Measurements from ENCODE around the gene SNX7.

DNA sequence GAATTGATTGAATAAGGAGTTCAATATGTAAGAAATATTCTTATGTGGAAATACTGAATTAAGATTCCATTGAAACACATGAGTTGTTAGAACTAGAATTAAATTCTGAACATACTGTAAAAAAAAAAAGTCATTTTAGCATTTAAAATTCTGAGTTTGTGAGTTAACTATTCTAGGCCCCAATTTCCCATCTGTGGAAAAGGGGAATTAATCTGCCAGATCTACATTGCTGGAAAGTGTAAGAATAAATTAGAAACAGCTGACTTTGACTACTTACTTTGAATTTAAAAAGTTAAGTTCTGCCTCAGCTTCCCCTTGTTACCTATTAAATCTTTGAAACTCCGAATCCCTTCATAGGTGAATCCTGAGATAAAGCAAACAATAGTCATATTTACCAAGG is 103.0 kb downstream of the SNX7 start:
- TF ChIP-seq, protein P1, sequence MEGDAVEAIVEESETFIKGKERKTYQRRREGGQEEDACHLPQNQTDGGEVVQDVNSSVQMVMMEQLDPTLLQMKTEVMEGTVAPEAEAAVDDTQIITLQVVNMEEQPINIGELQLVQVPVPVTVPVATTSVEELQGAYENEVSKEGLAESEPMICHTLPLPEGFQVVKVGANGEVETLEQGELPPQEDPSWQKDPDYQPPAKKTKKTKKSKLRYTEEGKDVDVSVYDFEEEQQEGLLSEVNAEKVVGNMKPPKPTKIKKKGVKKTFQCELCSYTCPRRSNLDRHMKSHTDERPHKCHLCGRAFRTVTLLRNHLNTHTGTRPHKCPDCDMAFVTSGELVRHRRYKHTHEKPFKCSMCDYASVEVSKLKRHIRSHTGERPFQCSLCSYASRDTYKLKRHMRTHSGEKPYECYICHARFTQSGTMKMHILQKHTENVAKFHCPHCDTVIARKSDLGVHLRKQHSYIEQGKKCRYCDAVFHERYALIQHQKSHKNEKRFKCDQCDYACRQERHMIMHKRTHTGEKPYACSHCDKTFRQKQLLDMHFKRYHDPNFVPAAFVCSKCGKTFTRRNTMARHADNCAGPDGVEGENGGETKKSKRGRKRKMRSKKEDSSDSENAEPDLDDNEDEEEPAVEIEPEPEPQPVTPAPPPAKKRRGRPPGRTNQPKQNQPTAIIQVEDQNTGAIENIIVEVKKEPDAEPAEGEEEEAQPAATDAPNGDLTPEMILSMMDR (IDR thresholded peaks at IDR 0.05): no peak
- no peak for TF ChIP-seq POLR2A (IDR thresholded peaks at IDR 0.05)

Data from uterus (tissue), 2 donors.